Chondrocyte (in vitro differentiated cells): ENCODE data around the gene HSDL2. TPM values are rescaled to one million over a fixed set of nuclear protein-coding genes. Genes with fewer than 3 reads are reported as not detected.
A peak's percentile ranks its signal among the peaks of the same experiment; 100 is the strongest.
"Not testable (repeated sequence)": the region's sequence is repeated elsewhere in the genome, so short reads cannot be mapped to it uniquely, and the experiment has no call there.

Source experiments
- DNase-seq: peaks from one replicate; pipeline ENCODE4 v3.0.0; 2021; ENCODE audit warnings: mixed read lengths, low spot score
- H3K27ac Mint-ChIP-seq: one replicate; pipeline ENCODE4 v1.8.0; 2021; ENCODE audit warnings: mild to moderate bottlenecking, moderate library complexity, mixed read lengths; ENCODE audit not compliant: unreplicated experiment
- H3K27me3 Mint-ChIP-seq: 2 replicates; pipeline ENCODE4 v1.8.0; 2021; ENCODE audit warnings: low read depth, mixed read lengths
- H3K36me3 Mint-ChIP-seq: 2 replicates; pipeline ENCODE4 v1.8.0; 2021; ENCODE audit warnings: low read depth, mixed read lengths
- H3K4me1 Mint-ChIP-seq: 2 replicates; pipeline ENCODE4 v1.8.0; 2021; ENCODE audit warnings: low read depth, mild to moderate bottlenecking, mixed read lengths
- H3K4me3 Mint-ChIP-seq: one replicate; pipeline ENCODE4 v1.8.0; 2021; ENCODE audit warnings: mild to moderate bottlenecking, moderate library complexity, mixed read lengths; ENCODE audit not compliant: unreplicated experiment
- H3K9me3 Mint-ChIP-seq: 2 replicates; pipeline ENCODE4 v1.8.0; 2021; ENCODE audit warnings: low read depth, mixed read lengths
- total RNA-seq: library from RNA; stranded (reverse); gene quantifications from 3 replicates; pipeline ENCODE4 v1.2.1, GENCODE V29; 2021
- TF ChIP-seq, protein P1 (sequence below): fragments of 200-600 bp; sonication (generic); IDR thresholded peaks from 2 replicates; pipeline ENCODE4 v1.5.0; 2021; ENCODE audit warnings: antibody characterized with exemption, mild to moderate bottlenecking, moderate library complexity

HSDL2 gene
- total RNA-seq, 1 donor from 2014 or later = 20.6 TPM

DNA sequence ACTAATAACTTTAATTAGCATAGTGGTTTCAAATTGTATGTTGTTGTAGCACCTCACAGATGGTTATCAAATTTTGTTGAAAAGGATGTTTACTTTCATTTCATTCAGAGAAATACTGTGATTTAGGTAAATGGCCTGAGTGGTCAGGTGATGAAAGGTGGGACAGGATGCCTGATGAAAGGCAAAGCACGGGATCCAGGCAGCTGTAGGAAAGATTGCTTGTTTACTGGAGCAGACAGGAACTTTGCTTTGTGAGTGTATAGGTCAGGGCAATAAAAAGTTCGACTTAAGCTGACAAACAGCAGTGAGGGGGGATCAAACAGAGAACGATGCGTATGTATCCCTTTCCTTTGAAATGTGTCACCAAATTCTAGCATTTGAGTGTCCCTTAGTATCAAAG is 125.7 kb downstream of the HSDL2 start:
- Mint-ChIP-seq H3K9me3 (no peaks in the 10 kb centered on the region), H3K27me3 (no peaks in the 10 kb centered on the region), H3K4me1 (peaks cover 3% of the 10 kb centered on the region), H3K4me3 (no peak overlapping the region), H3K27ac (no peak overlapping the region), H3K36me3 (no peaks in the 10 kb centered on the region)
- no peak for DNase-seq
- TF ChIP-seq, protein P1, sequence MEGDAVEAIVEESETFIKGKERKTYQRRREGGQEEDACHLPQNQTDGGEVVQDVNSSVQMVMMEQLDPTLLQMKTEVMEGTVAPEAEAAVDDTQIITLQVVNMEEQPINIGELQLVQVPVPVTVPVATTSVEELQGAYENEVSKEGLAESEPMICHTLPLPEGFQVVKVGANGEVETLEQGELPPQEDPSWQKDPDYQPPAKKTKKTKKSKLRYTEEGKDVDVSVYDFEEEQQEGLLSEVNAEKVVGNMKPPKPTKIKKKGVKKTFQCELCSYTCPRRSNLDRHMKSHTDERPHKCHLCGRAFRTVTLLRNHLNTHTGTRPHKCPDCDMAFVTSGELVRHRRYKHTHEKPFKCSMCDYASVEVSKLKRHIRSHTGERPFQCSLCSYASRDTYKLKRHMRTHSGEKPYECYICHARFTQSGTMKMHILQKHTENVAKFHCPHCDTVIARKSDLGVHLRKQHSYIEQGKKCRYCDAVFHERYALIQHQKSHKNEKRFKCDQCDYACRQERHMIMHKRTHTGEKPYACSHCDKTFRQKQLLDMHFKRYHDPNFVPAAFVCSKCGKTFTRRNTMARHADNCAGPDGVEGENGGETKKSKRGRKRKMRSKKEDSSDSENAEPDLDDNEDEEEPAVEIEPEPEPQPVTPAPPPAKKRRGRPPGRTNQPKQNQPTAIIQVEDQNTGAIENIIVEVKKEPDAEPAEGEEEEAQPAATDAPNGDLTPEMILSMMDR = no peak

DNA sequence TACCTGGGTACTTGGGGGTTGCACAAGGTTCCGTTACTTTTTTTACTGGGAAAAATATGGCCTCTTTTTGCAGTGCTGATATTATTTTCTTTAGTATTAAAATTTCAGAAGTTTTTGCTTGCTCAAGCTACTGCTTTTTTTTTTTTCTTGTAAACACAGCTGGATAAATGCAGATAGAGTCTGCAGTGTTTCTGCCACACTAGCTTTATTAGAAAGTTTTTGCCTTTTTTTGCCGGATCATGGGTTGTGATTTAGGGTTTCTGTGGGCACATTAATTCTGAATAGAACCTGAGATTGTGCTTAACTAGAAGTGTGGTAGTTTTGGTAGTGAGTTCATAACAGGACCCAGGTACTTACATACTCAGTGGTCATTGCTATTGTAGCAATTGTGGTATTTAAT is 126.7 kb downstream of the HSDL2 start:
- no peaks in the 10 kb centered on the region for H3K36me3 Mint-ChIP-seq
- DNase-seq = no peak
- no peaks in the 10 kb centered on the region for H3K9me3 Mint-ChIP-seq
- H3K4me3 Mint-ChIP-seq = no peak overlapping the region
- peaks cover 3% of the 10 kb centered on the region for H3K4me1 Mint-ChIP-seq
- no peaks in the 10 kb centered on the region for H3K27me3 Mint-ChIP-seq
- no peak overlapping the region for H3K27ac Mint-ChIP-seq
- TF ChIP-seq, protein P1 = no peak

DNA sequence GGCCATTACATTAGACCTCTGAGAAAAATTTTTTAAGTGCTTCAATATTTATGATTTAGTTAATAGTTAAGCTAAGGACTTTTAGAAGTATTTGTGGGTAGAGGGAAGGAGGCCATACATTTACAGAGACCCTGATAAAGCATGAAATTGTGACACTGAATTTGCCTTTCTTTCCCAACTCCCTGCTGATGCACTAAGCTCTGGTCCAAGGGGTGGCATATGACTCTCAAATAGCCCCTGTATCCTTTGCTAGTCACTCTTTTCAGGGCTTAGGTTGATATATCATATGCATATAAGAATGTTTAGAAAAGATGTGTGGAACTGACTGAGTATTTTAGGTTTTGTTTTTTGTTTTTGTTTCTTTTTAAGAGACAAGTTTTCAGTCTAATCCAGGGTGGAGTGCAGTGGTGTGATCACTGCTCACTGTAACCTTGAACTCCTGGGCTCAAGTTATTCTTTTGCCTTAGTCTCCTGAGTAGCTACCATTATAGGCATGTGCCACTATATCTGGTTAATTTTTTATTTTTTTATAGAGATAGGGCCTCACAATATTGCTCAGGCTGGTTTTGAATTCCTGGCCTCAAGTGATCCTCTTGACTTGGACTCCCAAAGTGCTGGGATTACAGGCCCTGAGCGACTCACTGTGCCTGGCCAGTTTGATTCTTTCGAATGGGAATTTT is 127.2 kb downstream of the HSDL2 start:
- Mint-ChIP-seq H3K9me3 (no peaks in the 10 kb centered on the region), H3K27ac (peak overlapping the region; percentile 8)

DNA sequence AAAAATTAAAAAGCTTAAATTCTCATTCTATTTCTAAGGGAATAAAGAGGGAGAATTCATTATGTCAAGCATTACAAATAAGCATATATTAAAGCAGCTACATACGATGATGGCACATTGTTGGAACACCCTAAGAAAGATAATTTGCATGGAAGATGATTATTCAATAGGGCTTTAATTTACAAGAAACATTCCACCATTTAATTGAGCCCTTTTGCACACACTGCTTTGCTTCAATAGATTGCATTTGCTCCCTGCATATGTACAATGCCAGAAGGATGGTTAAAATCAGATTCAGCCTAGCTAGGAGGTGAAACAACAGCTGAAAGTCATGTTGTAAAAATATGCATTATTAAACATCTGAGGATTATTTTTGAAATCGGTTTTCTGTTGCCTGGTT is 128.5 kb downstream of the HSDL2 start:
- no peaks in the 10 kb centered on the region for H3K9me3 Mint-ChIP-seq
- DNase-seq = no peak
- H3K36me3 Mint-ChIP-seq = no peaks in the 10 kb centered on the region
- no peaks in the 10 kb centered on the region for H3K27me3 Mint-ChIP-seq
- H3K4me1 Mint-ChIP-seq = peaks cover 3% of the 10 kb centered on the region
- H3K27ac Mint-ChIP-seq = no peak overlapping the region
- TF ChIP-seq, protein P1 = no peak
- no peak overlapping the region for H3K4me3 Mint-ChIP-seq

More for the DNA sequence above, 127.2 kb downstream of the HSDL2 start:
- Mint-ChIP-seq H3K4me1 (peaks cover 3% of the 10 kb centered on the region), H3K36me3 (no peaks in the 10 kb centered on the region), H3K27me3 (no peaks in the 10 kb centered on the region), H3K4me3 (no peak overlapping the region)
- no peak for DNase-seq
- TF ChIP-seq, protein P1 = no peak

DNA sequence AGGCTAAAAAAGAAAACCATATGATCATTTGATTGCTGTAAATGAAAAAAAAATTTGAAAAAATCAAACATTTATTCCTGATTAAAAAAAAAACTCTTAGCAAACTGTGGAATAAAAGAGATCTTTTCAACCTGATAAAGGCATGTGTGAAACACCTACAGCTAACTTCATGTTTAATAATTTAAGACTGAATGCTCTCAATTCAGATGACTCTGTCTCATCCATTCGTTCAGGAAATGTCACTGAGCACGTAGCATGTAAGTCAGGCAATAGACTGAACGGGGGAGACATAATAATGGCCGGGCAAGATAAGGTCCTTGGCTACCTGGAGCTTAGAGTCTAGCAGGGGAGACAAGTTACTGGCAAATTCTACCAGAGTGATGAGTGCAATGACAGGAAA is 132.5 kb downstream of the HSDL2 start:
- H3K4me3 Mint-ChIP-seq = not testable (repeated sequence)

DNA sequence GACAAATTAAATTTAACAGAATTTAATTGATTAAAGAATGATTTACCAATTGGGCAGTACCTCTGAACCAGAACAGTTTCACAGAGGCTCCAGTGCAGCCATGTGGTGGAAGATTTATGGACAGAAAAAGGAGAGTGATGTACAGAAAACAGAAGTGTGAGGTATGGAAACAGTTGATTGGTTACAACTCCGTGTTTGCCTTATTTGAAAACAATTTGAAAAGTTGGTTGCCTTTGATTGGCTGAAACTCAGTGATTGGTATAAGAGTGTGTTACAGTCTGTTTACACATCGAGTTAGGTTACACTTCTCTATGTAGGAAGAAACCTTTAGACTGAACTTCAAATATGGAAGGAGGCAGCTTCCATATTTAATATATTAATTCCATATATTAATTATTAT is 136.9 kb downstream of the HSDL2 start:
- no peaks in the 10 kb centered on the region for H3K4me1 Mint-ChIP-seq
- H3K4me3 Mint-ChIP-seq = no peak overlapping the region
- no peaks in the 10 kb centered on the region for H3K9me3 Mint-ChIP-seq
- DNase-seq = no peak
- TF ChIP-seq, protein P1 = no peak
- H3K27me3 Mint-ChIP-seq = no peaks in the 10 kb centered on the region
- no peak overlapping the region for H3K27ac Mint-ChIP-seq
- H3K36me3 Mint-ChIP-seq = no peaks in the 10 kb centered on the region

More for the DNA sequence above, 132.5 kb downstream of the HSDL2 start:
- H3K4me1 Mint-ChIP-seq, H3K9me3 Mint-ChIP-seq, H3K27ac Mint-ChIP-seq, H3K36me3 Mint-ChIP-seq, H3K27me3 Mint-ChIP-seq, DNase-seq: not testable (repeated sequence)
